A673 (cell line): ENCODE measurements around the gene SLC16A10.

Source experiments
- EZH2 ChIP-seq: fragments of 200-600 bp; sonication (generic); IDR thresholded peaks from 2 replicates; pipeline ENCODE4 v1.6.1; 2017; ENCODE audit warnings: borderline replicate concordance, low read depth, mild to moderate bottlenecking, mixed read lengths, antibody characterized with exemption, low read length; ENCODE audit not compliant: poor library complexity, severe bottlenecking
- TF ChIP-seq, protein P1 (sequence below): fragments of 300-800, 200-600 bp; sonication (generic); conservative IDR thresholded peaks from 2 replicates; pipeline ENCODE4 v1.5.1; 2017; ENCODE audit warnings: low read depth, mild to moderate bottlenecking, antibody characterized with exemption, low read length, moderate library complexity, mixed read lengths

DNA sequence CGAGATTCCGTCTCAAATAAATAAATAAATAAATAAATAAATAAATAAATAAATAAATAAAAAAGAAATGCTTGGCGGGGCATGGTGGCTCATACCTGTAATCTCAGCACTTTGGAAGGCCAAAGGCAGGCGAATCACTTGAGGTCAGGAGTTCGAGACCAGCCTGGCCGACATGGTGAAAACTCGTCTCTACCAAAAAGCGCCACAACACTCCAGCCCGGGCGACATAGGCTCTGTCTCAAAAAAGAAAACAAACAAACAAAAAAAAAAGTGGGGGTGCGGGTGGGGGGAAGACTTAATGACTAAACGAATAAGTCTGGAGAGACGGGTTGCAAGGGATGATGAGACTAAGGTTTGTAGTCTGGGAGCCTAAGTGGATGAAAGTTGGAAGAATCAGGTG, 170.7 kb downstream of the SLC16A10 start:
- TF ChIP-seq, protein P1, sequence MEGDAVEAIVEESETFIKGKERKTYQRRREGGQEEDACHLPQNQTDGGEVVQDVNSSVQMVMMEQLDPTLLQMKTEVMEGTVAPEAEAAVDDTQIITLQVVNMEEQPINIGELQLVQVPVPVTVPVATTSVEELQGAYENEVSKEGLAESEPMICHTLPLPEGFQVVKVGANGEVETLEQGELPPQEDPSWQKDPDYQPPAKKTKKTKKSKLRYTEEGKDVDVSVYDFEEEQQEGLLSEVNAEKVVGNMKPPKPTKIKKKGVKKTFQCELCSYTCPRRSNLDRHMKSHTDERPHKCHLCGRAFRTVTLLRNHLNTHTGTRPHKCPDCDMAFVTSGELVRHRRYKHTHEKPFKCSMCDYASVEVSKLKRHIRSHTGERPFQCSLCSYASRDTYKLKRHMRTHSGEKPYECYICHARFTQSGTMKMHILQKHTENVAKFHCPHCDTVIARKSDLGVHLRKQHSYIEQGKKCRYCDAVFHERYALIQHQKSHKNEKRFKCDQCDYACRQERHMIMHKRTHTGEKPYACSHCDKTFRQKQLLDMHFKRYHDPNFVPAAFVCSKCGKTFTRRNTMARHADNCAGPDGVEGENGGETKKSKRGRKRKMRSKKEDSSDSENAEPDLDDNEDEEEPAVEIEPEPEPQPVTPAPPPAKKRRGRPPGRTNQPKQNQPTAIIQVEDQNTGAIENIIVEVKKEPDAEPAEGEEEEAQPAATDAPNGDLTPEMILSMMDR = no peak
- no peak for TF ChIP-seq EZH2
